T-helper 1 cell treated with Interleukin-12 subunit alpha and Interleukin-12 subunit beta and Interleukin-4 antibody, amounts not matched to agents 30 ng/mL and 1 ng/mL, for 36 hours (primary cell): ENCODE results near the gene CNTN5. TPM values are rescaled to one million over a fixed set of nuclear protein-coding genes. Genes with fewer than 3 reads are reported as not detected.

ENCODE experiments used
- intact Hi-C: fragments of 100-400 bp; cut with micrococcal nuclease; formaldehyde crosslinking; loops from one replicate; pipeline ENCODE4 v1.15.1; 2024
- total RNA-seq: library from RNA; stranded (reverse); gene quantifications from 2 replicates; pipeline ENCODE4 v1.2.3, GENCODE V29; 2022

Gene CNTN5
- total RNA-seq, 1 donor from 2014 or later = not detected

DNA sequence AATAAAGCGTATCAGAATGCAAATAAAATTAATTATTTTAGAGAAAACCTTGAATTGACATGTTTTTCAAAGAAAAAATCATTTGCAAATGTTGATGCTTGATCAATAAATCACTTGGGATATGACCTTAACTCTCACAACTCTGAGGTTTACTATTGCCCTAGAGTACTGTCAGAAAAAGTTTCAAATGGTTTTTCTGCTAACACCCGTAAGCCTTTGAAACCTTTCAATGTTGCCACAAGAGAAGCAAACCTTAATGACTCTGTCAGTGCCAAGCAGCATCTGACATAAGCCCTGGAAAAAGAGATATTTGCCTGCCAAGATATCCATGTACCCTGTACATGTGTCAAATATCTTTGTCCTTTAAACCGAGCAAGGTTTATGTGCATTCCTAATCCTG lies 1282.1 kb downstream of the CNTN5 start:
- intact Hi-C loops = no loop called here

DNA sequence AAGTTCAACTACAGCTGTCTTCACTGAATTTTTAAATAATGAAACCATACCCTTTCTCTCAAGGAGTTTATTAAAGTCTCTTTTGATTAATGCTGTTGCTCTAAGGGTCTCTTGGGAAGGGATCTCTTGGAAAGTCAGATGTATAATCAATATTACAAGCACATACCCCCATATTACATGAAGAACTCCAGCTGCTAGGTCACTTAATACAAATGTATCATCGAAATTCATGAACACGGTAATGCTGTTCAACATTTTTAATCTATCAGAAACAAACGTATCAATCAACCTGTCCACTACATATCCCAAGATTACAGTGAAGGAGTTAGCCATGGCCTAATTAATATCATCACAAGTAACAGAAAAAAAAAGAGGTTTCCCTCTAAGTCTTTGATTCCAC lies 1283.1 kb downstream of the CNTN5 start:
- intact Hi-C loops = no loop called here

DNA sequence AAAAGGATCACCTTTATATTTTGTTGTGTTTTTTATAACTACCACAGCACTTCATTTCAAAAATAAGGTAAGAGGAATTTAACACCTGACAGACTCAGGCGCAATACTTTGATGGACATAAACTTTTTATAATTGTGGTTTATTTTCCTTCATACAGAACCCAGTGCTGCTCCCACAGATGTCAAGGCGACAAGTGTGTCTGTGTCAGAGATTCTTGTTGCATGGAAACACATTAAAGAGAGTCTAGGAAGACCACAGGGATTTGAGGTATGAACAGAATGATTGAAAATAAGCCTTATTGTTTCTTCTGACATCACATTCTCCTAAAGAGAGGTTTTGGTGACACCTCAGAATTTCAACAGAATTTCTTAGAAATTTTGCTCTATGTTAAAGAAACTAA lies 1287.5 kb downstream of the CNTN5 start:
- intact Hi-C loops = no loop called here

DNA sequence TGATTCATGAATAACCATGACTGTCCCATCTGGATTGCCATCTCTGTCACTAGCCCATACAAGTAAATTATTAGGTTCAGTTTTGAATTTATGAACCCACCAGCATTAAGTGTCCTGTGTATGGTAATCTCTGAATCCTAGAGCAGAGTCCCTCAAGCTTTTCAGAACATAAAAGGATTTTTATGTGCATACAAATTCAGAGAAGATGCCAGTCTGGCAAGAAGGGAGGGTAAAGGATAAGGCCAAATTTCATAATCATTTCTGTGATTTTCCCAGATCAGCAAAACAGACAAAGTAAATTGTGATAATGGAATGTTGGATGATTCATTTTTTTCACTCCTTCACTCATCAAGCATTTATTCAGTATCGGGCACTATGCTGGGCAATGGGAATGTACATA lies 1295.2 kb downstream of the CNTN5 start:
- intact Hi-C loops = no loop called here

DNA sequence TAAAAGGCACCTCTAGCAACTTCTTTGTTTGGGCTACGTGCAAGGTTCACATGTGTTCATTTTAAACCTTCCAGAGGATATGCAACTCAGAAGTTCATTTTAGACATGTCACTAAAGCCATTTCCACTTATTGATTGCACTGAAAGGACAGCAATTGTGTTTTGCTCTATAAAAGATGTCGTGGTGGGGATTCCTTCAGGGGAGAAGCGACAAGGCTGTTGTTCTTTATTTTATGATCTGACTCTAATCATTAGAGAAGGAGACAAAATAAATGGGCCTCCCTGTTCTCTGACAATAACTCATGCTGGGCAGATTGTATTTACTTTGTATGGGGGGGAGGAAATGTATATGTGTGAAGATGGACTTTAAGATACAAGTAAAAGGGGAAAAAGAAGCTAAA lies 1296.2 kb downstream of the CNTN5 start:
- intact Hi-C loops = no loop called here

DNA sequence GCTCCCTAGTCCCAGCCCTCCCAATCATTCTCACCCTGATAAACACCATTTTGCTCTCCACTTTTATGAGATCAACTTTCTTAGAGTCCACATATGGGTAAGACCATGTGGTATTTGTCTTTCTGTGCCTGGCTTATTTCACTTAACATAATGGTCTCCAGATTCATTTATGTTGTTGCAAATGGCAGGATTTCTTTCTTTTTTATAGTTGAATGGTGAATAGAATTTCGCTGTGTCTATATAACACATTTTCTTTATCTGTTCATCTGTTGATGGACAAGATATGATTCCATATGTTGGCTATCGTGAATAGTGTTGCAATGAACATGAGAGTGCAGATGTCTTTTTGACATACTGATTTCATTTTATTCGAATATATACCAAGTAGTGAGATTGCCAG lies 1298.9 kb downstream of the CNTN5 start:
- intact Hi-C loops = no loop called here

DNA sequence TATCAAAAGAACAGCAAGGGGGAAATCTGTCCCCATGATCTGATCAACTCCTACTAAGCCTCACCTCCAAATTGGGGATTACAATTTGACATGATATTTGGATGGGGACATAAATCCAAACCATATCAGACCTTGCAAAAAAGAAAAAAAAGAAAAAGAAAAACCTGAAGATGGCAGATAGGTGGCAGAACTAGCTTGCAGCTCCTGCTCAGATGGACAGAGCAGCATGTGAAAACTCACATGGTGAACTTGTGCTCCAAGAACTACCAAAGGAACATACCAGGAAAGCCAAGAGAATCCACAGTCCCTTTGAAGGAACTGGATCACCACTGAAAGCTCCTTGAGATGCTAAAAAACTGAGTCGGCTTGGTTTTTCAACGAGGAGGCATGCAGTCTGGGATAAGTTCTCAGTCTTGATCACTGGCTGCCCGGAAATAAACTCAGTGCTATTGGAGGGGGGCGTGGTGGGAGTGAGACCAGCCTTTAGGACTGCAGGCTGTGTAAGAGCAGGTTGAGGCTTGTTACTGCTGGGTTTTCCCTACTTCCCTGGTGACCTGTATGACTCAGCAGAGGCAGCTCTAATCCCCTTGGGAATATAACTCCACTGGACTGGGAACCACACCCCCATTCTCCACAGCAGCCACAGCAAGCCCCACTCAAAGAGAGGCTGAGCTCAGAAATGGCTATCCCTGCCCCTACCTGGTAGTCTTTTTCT lies 1308.0 kb downstream of the CNTN5 start:
- intact Hi-C loops = no loop called here

DNA sequence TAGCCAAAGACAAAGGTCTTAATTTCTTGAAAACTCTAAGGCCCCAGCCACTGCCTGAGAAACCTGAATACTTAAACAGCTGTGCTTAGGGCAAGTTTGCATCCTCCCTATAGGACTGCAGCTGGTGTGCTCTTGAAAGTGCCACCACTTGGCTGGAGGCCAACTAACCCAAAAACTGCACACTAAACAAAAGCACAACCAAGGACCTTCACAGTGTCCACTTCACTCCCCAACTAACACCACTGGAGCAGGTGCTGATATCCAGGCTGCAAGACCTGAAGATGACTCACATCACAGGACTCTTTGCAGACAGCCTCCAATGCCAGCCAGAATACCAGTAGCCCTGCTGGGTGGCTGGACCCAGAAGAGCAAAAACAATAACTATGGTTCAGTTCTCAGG lies 1308.6 kb downstream of the CNTN5 start:
- intact Hi-C loops = no loop called here

DNA sequence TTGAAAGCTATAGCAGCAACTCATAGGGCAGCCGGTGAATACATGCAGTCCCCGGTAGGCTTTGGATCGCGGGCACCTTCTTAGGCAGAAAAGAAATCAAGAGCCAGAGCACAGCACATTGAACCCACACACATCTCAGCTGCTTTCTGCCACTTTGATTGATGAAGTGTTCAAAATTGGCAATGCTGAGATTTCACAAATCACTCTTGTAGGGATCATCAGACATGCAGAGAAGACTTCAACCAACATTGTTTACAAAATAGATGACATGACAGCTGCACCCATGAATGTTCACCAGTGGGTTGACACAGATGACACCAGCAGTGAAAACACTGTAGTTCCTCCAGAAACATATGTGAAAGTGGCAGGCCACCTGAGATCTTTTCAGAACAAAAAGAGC lies 1316.1 kb downstream of the CNTN5 start:
- intact Hi-C loops = no loop called here

DNA sequence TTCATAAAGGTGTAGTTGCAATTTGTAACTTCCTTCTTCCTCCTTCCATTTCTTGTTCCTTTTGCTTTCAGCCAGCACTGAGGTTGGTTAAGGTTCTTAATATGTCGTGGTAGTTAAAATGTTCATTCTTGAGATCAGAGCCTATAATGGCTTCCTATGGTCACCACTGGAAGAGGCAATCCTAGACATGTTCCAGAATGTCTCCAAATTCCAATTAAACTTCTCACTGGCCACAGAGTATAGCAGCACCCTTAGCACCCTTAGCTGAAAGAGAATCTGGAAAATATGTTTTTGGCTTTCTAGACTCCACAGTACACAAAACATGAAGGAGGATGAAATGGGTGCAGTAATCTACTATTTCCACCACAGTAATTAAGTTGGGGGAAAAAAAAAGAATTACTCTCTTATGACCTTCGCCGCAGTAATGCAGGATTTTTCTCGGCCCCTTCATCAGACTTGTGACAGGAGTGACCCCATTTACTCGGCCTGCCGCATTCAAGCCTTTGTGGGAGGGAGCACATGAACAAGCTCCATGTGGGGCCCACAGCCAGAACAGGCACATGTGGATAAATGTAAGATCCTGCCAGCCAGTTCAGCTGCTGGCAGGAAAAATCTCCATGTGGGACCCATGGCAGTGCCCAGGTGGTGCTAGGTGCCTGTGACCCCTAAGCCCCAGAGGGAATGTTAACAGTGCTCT lies 1317.5 kb downstream of the CNTN5 start:
- intact Hi-C loops = no loop called here

DNA sequence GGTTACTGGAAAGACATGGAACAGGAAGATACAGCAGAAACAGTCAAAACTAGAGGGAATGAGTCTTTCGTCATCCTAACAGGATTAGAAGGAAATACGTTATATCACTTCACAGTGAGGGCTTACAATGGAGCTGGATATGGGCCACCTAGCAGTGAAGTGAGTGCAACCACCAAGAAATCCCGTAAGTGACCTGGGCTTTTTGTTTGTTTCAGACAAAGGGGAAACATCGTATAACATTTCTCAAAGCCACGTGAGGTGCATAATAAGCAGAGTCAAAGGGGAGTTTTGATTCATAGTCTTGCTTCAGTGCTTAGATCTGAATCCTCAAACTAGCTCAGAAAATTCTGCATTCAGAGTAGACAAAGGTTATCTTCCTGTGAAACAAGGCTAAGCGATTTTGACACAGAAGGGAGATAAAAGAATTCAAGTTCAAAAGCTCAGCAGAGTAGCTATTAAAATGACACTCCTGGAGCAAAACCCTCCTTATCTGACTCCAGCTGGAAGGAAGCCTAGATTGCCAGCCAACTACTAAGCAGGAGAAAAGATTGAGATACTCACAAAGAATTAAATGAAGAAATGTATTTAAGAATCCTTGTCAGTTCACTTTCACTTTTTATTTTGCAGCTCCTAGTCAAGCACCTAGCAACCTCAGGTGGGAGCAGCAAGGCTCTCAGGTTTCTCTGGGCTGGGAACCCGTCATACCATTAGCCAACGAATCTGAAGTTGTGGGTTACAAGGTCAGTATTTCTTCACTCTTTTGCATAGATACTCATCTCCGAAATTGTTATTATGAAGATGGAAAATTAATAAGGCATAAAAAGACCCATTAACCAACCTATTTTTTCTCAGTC lies 1319.9 kb downstream of the CNTN5 start:
- intact Hi-C loops = no loop called here

DNA sequence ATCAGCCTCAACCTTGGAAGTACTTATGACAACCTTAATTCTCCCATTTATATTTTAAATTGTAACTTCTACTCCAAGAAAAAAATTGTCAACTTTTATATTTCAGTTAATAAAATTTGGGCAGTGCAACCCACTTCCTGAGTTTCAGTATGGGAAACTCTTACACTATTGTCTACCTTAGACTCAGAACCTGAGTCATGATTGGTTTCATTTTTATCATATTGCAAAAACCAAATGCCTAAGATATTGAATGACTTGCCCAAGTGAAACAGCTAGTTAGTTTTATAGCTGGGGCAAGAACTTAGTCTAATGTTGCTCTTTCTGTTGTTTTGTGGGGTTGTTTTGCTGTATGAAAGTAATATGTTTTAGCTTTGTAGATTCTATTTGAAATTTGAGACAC lies 1332.3 kb downstream of the CNTN5 start:
- intact Hi-C loops = no loop called here

DNA sequence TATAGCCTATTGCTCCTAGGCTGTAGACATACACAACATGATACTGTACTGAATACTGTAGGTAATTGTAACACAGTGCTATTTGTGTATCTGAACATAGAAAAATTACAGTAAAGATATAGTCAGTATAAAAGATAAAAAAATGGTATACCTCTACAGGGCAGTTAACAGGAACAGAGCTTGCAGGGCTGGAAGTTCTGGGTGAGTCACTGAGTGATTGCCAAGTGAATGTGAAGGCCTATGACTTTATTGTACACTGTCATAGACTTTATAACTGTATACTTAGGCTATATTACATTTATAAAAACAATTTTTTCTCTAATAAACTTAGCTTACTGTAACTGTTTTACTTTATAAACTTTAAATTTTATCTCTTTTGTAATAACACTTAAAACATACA lies 1334.0 kb downstream of the CNTN5 start:
- intact Hi-C loops = no loop called here

DNA sequence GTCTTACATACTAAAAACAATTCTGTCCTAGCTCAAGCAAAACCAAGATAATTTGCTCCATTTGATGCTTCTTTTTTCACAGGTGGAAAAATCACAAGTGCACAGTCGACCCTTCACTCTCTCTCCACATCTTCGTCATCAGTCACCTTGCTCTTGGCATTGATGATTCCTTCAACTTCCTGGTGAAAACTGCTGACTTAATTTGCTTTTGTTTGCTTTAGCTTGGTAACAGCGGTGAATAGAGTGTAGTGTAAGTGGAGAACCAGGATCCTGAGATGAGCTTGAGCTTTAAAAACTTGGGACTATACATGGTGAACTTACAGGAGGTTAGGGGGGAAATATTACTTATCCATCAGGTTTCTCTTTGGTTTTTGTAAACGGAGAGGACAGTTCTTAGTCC lies 1335.3 kb downstream of the CNTN5 start:
- intact Hi-C loops = no loop called here

DNA sequence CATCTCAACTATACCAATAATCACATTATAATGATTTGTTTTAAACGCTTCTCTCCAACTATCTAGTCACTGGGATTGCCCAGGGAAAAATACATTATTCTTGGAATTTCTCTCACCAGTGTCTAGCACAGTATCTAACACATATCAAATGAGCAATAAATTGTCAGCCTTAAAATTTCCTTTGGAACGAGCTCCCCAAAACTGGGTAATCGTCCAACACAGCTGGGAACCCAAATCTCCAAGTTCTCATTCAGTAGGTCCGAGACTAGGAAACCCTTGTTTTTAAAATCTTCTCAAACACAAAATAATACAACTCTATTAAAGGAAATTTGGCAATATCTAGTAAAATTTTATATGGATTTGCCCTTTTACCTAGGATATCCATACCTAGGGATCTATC lies 1338.5 kb downstream of the CNTN5 start:
- intact Hi-C loops = no loop called here

DNA sequence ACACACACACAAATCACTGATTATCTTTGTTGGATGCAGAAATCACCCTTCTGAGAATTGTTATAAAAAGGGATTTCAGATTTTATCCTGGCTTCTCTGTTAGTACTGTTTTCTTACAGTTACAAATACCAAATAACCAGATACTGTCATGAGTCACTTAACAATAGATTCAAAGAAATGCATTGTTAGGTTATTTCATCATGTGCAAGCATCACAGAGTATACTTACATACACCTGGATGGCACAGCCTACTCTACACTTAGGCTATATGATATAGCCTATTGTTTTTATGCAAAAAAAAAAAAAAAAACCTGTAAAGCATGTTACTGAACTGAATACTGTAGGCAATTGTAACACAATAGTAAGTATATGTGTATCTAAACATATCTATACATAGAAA lies 1347.1 kb downstream of the CNTN5 start:
- intact Hi-C loops = no loop called here

DNA sequence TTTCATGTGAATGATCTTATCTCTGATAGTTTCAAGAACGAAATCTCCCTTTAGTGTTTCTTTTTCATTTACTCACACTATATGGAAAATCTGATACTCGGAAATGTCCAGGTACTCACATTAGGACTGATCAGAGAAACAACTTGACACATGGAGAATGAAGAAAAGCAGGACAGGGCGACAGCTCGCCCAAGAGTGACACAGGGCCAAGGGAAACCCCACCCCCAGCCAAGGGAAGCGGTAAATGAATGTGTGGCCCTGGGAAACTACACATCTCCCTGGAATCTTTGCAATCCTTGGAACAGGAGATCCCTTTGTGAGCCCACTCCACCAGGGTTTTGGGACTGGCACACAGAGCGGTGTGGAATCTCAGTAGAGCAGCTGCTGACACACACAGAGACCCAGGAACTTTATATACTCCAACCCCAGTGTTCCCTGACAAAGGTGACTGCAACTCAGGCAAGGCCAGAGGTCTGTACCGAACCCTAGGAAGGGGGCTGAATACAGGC lies 1362.7 kb downstream of the CNTN5 start:
- intact Hi-C loops = no loop called here

DNA sequence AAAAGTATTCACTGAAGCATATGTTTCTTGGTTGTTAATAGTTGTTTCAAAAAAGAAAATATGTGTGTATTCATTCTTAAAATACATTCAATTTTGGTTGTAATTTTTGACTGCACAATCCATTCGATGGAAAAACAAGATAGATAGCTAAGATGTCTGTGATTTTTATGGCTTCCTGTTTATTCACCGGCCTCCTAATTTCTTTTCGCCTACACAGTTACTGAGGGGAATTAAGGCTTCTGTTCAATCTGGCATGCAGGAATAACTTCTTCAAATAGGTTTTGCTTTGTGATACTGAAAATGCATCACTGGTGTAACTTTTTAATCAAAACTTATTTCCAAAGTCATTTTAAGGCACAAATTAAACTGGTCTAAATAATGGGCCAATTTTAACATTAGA lies 1375.5 kb downstream of the CNTN5 start:
- intact Hi-C loops = no loop called here

DNA sequence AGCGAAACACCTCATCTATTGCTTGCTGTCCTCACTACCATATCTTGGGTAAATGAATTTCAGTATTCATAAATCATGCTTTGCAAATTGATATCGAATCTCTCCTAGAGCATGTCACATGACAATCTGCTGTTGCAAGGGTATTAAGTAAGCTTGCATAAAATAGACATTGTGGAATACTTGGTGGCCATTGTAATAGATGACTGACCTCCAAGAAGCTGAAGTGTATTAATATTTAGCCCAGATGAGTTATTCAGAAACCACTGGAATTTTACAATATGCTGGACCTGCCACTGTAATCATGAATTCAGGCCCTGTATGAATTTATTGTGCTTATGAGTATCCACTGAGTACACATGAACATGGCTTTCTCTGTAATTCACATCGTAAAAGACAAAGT lies 1376.7 kb downstream of the CNTN5 start:
- intact Hi-C loops = no loop called here

DNA sequence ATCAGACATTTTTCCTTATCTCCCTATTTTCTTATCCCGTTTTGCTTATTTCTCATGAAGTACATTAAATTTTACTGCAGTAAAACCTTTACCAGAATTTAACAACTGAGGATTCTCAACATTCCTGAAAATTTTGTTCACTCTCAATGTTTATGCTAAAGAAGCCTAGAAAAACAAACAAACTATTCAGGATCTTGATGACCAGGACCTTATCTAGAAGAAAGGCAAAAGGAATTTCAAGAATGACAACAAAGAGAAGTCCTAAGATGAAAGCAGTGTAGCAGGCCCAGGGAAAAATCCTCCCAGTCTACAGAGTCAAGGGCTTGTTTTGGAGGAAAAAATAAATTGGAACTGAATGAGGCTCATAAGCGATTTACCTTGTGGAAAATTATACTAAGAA lies 1383.1 kb downstream of the CNTN5 start:
- intact Hi-C loops = no loop called here

DNA sequence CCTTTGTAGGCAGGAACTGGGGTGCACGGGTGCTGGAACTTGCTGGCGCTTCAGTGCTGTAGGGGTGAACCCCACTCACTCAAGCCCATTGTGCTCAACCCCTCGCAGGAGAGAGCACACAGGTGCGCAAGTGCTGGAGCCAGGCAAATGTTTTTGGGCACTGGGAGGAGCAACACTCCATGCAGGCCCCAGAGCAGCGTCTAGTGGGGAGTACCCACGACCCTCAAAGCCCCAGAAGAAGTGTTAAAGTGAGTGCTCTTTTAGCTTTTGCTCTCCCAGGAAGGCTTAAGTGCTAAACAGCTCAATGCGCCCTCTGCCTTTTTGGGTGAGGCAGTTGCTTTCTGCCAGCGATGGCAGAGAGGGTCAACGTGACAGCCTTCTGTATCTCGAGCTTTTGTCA lies 1384.2 kb downstream of the CNTN5 start:
- intact Hi-C loops = no loop called here
